NCI-H2171 (cell line): Measurements from ENCODE around the gene GRIK5.
"Not testable (repeated sequence)": the region's sequence is repeated elsewhere in the genome, so short reads cannot be mapped to it uniquely, and the experiment has no call there.

ENCODE experiments used
- DNase-seq: peaks from one replicate; lab custom pipeline; 2025; lab: John Stamatoyannopoulos, UW

Gene GRIK5

DNA sequence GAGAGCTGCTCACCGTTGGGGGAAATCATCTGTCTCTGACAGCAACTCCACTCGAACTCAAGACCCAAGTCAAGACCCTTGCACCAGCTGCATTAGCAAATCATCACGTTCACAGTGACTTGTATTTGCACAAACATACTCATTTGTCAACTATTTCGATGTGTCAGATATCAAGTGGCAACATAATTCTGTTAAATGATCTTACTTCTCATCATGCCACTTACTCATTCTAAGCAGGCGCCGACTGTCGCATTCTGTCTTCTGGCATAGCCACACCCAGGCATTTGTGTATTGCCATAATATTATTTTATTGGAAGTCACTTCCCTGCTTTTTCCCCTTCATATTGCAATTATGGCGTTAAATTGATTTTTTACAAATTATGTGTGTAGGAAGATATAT, 53.0 kb downstream of the GRIK5 start:
- DNase-seq: no peak

DNA sequence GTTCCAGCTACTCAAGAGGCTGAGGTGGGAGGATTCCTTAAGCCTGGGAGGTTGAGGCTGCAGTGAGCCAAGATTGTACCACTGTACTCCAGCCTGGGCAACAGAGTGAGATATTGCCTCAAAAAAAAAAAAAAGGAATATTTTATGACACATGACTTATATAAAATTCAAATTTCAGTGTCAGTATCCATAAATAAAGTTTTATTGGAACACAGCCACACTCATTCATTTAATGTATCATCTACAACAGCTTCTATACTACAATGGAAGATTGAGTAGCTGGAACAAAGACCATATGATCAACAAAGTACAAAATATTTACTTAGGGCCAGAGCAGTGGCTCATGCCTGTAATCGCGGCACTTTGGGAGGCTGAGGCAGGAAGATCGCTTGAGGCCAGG, 57.3 kb downstream of the GRIK5 start:
- DNase-seq: not testable (repeated sequence)

DNA sequence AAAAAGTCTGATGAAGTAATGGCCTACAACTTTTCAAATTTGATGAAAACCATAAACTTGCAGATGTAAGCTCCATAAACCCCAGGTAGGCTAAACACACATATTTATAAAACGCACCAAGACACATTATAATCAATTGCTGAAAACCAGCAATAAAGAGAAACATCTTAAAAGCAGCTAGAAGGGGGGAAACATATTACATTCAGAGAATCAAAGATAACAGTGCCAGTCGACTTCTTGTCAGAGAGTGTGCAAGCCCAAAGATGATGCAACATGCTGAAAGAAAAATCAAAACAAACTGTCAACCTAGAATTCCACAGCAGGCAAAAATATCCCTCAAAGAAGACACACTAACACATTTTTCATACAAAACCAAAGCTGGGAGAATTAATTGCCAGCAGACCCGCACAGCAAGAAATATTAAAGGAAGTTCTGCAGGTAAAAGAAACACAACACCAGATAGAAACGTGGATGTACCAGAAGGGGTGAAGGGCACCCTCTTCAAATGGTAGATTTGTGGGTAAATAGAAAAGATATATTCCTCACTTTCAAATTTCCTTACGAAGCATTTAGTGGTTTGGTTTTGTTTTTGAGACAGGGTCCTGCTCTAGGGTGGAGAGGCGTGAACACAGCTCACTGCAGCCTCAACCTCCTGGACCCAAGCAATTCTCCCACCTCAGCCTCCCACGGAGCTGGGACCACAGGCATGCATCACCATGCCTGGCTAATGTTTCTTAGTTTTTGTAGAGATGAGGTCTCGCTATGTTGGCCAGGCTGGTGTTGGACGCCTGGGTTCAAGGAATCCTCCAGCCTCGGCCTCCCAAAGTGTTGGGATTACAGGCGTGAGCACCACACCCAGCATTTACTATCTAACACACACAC, 59.5 kb downstream of the GRIK5 start:
- no peak for DNase-seq

DNA sequence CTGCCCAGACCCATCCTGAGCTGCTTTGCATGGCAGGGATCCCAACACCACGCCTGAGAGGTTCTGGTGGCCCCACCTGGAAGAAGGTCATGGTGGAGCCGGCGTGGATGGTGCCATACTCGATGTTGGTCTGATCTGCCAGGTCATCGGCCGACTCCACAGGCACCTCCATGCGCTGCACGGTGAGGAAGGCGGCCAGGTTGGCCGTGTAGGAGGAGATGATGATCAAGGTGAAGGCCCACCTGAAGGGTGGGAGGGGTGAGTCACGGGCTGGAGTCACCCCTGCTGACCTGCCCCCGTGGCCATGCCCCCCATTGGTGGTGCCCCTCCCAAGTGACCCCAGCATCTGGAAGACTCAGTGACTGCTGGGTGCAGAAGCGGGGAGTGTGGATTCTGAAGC, 63.4 kb downstream of the GRIK5 start:
- no peak for DNase-seq

DNA sequence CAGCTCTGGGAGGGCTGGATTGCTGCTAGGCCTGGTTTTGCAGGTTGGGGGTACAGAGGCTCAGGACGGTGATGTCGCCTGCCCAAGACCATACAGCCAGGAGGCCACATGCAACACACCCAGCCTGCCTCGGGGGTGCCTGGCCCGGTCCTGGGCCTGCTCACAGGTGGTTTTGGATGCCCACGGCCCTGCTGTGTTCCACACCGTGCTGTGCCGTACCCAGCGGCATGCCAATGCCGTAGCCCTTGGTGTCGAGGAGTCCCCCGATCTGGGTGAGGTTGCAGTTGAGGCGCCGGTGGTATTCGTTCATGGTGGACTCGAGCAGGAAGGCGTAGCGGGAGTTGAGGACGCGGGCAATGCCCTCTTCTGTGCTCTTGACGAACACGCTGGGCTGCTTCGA, 64.5 kb downstream of the GRIK5 start:
- no peak for DNase-seq

DNA sequence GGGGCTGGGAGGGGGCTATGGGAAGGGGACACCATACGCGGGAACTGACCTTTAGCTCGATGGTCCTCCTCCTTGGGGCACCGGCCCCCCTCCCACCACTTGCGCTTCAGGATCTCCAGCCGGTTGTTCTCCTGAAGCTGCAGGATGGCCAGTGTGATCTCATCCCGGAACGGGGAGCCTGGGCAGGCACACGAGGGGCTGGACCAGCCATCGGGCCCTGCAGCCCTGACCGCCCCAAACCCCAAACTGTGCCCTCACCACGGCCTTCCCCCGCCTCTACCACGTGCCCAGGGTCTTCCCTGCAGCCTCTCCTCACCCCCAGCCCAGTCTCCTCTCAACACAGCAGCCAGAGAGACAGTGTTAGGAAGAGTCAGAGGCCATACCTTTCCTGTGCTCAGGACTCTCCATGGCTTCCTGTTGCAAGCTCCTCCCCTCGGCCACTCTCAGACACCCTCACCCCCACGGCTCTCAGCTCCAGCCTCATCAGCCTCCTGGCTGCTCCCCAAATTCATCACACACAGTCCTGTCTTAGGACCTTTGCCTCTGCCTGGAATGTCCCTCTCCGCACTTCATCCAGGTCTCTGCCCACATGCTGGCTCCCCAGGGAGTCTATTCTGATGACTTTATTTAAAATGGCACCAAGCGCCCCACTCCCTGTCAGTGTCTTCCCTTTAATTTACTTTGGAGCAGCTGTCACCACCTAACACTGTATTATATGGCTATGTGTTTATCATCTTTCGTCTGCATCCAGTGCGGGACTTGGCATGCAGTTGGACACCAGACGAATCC, 66.3 kb downstream of the GRIK5 start:
- no peak for DNase-seq

DNA sequence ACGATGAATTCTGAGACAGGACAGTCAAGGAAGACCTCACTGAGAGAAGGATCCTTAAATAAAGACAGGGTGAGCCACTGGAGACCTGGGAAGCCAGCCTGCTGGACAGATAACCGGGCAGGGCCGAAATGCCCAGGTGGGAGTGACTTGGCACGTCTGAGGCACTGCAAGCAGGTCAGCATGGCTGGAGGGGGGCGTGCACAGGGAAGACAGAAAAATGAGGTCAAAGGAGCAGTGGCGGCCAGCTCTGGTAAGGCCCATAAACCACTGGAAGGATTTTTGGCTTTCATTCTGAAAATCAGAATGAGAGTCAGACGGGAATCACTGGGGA, 70.2 kb downstream of the GRIK5 start:
- DNase-seq: no peak

DNA sequence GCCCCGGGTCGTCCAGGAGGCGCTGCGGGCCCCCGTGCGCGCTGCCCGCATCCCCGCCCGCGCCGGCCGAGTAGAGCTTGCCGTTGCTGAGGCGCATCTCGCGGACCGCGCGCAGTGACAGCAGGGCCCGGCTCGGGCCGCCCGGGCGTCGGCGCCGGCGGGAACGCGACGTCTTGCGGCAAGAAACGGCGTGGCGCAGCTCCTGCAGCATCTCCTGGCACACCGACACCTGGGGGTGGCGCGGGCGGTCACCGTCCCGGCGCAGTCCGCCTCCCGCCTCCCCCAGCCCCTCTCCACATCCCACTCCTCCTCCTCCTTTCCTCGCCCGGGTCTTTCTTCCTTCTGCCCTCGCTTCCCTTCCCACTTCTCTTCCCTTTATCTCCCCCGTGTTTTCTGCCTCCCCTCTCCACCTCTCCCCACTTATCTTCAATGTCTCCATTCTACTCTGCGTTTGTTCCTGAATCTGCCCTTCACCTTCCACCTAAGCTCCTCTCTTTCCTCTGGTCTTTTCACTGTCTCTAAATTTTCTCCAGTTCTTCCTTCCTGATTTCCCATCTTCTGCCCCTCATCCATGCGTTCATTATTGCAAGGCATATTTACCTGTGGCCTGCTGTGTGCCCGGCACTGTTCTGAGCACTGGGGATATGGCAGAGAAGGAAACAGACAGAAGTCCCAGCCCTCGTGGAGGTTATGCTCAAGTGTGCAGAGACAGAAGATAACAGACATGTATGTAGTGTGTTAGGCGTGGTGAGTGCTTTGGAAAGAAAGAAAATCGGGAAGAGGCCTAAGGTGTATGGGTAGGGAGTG, 70.7 kb downstream of the GRIK5 start:
- peak; percentile 55 for DNase-seq

DNA sequence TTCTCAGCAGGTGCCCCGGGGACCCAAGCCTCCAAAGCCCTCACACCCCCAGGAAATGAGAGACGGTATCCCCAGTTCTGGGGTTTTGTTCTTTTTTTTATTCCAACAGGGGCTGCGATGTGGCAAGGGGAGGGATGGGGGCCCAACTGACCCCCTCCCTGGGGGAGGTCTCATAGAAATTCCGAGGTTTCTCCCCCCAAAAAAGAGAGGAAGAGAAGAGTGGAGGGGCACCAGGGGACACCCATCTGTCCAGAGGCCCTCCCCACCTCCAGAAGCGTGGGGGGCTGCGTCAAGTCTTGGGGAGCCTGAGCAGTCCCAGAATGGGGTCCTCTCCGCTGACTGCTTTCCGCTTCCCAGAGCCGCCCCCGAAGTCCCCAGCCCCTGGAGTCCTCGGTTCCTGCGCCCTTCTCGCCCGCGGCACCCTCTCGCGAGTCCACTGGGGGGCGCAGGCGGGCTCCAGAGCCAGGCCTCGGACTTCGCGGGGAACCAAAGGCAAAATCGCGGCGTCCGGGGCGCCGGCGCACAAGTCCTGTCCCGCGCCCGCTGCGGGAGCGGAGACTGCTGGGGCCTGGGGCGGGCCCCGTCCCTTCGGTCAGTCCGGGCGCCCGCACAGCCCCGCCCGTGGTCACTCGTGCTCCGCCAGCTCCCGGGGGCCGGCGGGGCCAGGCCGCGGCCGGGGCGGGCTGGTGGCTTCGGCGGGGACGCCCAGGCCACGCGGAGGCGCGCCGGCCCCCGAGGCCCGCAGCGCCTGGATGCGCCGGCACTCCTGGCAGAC, 71.6 kb downstream of the GRIK5 start:
- DNase-seq: peak; percentile 86

DNA sequence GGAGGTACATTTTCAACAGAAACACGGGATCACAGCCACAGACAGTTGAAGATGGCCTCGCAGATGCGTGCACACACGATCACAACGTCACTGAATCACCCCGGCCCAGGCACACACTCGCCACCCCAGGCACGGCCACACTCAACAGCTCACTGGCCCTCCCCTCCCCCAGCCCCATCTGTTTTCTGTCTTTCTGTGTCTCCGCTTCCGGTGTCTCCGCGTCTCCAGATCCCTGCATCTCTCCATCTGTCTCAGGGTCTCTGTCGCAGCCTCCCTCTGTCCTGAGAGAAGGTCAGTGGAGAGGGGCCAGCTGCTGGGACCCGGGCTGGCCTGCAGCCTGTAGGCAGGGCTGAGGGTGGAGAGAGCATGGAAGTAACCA, 72.2 kb downstream of the GRIK5 start:
- DNase-seq: peak; percentile 83

DNA sequence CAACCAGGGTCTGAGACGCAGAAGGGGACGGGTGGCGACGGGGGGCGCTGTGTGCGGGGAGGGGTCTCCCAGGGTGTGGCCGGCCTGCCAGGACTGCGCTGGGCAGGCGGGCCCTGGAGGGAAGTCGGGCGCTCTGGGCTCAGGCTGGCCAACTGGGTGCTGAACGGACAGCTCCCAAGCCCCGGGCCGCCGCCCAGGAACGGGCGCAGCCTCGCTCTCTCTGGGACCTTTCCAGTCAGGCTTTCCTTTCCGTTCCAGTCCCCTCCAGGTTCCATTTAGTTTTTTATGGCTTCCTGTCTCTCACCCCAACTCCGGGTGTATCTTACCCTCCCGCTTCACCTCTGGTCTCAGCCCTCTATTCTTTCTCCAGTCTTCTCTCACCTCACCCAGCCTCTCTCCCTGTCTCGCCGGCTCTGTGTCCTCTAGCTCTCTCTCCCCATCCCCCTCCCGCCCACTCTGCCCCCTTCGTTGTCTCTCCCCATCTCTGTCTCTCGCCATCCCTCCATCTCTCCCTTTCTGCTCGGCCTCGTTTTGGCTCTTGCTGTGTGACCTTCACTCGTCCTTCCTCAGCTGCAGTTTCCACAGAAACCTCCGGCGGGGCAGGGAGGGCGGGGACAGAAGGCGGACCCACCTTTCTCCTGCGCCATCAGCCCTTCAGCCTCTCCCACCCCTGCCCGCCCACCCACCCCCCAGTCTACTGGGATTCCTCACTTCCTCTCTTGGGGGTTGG, 72.7 kb downstream of the GRIK5 start:
- DNase-seq: peak; percentile 83

DNA sequence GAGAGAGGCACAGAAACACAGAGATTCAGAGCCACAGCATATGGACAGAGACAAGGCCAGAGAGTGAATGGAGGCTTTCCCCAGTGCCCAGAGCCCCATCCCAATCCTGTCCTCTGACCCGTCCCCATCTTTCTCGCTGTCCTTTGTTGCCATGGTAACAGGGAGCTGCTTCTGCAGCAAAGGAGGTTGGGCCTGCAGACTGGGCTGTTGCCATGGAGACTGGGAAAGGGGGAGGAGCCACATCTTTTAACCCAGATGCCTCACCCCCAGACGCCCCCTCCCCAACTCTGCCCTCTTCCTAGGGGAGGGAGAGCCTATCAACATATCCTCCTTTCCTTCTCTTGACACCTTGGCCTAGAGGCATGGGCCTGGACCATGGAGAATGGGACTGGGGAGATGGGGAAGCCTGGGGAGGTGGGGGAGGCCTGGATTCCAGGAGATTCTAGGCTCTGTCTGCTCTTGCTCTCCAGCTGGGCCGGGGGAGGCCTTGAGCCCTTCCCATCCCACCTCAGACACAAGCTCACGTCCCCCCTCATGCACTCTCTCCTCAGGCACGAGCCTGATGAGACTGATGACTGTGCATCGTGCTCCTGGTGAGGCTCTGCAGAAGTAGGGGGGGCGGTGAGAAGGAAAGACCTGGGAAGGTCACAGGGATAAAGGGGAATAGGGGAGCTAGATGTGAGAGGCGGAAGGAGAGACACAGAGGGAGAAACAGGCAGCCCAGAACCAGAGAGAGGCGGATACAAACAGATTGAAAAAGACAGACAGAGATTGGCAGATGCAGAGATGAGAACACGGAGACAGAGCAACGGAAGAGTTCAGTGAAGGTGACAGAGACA, 73.8 kb downstream of the GRIK5 start:
- peak; percentile 20 for DNase-seq

DNA sequence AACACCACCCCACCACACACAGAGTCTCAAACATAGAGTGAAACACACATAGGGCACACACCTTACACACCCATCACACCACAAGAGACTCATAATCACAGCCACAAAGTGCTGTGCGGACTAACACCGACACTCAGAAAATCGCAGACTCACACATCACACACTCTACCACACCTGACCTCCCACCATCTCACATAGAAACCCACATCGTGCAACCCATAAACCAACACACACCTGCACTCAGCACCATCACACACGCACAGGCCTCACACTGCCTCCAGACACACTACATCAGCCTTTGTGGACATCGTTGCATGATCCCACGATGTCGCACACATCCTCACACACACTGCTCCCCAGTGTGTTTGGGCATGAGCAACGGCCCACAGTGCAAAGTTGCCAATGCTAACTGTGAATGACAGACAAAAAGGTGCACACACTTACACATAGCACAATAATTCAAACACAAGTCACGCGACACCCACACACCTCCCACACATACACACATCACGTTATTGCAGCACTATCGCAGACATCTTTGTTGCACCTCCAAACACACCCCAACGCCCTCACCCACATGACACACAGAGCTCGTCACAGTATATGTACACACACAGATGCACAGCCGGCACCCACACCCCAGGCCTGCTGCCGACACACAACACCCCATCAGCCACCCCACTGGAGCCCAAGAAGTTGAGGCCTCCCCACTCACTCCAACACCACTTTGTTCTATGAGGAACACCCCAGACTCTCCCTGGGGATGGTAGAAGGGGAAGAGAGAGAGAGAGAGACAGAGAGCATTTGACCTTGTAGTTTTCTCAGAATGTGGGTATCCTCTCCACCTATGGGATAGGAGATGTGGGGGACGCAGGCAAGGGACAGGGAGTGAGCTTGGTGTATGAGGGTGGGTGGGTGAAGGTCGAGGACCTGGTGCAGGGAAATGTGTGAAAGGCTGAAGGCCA, 74.7 kb downstream of the GRIK5 start:
- DNase-seq: no peak

DNA sequence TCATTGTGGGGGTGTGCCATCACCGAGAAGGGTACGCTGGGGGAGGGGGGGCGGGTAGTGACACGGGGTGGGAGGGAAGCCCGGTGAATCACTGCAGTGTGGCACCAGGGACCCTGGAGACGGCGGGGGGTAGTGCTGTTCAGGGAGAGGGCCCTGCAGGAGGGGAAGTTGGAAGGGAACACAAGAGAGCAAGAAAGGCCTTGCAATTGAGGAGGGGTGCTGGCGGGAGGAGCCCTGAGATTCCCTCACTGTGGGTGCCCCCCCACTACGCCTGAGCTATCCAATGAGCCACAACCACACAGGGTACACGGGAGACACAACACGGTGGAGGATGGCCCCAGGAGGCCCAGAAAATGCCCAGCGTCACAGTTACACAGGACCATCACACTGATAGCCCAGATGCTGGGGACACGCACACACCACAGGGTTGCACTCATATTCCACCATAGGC, 75.5 kb downstream of the GRIK5 start:
- DNase-seq: no peak

DNA sequence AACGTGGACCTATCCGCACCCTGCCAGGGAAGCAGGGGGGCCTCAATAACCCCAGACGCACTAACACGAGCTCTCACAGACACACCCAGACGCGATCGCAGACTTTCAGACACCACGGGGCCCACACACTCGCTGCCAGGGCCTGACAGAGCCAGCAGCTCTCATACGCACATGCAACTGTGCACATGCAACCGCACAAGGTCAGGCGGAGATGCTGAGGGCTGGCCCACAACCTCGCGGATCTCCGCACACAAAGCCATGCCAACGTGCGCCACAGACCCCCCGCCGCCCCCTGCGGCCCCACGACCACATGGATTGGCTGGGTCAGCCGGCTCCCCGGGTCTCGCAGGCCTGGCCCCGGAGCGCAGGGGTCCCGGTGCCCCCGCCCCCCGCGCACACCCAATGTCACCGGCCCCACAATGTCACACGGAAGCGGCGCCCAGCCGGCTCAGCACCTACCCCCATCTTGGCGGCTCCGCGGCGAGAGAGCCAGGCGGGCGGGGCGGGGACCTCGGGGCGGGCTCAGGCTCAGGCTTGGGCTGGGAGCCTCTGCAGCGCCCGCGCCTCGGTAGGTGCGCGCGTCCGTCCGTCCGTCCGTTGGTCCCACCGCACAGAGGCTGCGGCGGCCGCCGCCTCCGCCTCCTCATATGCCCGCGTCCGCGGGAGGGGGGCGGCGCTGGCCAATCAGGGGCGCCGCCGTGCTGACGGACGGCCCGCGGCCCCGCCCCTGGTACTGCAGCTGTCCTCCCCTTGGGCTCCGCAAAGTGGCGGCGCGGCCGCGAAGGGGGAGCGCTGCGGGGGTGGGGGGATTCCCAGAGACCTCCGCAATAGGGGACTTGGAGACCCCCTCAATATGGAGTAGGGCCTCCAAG, 76.2 kb downstream of the GRIK5 start, which contains the start of gene ATP1A3:
Gene ATP1A3 (minus strand): TSS at position 619 of the 872 bp plus-strand sequence. CDS start 154 bp downstream, at position 465.
- DNase-seq: peak; percentile 73

DNA sequence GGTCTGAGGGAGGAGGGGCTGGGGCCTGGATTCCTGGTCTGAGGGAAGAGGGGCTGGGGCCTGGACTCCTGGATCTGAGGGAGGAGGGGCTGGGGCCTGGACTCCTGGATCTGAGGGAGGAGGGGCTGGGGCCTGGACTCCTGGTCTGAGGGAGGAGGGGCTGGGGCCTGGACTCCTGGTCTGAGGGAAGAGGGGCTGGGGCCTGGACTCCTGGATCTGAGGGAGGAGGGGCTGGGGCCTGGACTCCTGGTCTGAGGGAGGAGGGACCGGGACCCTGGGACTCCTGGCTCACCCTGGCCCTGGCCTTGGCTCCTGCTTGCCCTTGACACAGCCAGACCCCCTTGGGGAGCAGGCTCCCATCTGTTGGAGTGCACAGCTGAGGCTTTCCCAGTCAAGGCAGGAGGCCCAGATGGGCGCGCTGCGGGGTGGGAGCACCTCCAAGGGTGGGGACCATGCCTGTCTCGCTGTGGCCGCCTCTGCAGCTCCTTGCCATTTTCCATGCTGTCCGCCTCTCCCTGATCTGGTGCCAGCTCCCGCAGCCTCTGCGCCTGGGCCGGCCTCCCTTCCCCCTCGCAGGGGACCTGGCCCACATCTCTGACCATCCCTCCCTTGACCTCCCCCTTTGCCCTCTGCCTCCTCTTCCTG, 78.0 kb downstream of the GRIK5 start:
- peak; percentile 71 for DNase-seq

DNA sequence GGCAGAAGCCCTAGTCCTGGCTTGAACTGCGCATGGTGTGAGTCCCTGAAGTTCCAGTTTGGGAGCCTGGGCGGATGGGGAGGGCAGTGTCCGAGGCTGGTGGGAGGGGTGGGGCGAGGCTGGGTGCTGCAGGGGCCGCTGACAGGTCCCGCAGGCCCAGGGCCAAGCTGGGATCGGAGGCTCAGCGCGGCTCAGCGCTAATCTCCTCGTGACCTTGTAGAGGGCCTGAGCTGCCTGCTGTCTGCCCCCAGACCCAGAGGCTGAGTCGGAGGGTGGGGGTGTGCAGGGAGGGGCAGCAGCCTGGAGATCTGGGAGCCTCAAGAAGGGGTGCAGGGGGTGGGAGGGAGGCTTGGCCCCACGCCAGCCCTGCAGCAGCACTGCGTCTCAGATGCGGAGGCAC, 79.0 kb downstream of the GRIK5 start:
- DNase-seq: no peak
